Measurements from ENCODE around the gene SSH3.
A peak's percentile ranks its signal among the peaks of the same experiment; 100 is the strongest.

DNA sequence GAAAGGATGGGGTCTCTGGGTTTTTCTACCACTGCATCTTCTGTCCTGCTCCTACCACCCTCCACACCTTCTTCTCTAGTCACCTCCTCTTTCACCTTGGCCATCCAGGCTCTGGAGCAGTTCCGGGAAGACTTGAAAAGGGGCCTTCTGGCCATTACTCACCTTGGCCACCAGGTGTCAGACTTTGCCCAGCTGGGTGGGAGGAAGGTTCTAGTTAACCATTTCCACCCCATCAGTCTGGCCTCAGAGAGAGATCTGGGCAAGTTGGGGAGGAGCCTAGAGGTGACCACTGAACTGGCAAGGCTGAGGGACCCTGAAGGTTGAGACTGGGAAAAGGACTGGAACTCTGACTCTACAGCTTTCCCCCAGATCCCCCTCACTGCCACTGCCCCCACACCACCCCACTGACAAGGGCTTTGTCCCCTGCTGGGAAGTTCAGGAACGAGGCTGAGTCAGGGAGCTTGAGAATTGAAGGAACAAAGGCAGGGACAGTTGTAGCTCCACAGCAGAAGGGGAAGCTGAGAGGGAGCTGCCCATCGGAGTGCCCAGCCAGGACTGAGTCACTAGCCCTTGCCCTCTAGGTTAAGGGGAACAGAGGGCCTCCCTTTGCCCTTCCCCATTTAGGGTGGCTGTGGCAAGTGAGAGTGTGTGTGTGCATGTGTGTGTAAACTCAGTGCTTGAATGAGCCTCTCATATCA is 53.7 kb downstream of the SSH3 start:
- TF ChIP-seq, protein P1, sequence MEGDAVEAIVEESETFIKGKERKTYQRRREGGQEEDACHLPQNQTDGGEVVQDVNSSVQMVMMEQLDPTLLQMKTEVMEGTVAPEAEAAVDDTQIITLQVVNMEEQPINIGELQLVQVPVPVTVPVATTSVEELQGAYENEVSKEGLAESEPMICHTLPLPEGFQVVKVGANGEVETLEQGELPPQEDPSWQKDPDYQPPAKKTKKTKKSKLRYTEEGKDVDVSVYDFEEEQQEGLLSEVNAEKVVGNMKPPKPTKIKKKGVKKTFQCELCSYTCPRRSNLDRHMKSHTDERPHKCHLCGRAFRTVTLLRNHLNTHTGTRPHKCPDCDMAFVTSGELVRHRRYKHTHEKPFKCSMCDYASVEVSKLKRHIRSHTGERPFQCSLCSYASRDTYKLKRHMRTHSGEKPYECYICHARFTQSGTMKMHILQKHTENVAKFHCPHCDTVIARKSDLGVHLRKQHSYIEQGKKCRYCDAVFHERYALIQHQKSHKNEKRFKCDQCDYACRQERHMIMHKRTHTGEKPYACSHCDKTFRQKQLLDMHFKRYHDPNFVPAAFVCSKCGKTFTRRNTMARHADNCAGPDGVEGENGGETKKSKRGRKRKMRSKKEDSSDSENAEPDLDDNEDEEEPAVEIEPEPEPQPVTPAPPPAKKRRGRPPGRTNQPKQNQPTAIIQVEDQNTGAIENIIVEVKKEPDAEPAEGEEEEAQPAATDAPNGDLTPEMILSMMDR (IDR thresholded peaks at IDR 0.05), result peak; percentile 94
- TF ChIP-seq, protein P2, sequence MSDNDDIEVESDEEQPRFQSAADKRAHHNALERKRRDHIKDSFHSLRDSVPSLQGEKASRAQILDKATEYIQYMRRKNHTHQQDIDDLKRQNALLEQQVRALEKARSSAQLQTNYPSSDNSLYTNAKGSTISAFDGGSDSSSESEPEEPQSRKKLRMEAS (IDR thresholded peaks at IDR 0.05; ENCODE audit: low read depth), result no peak
- TF ChIP-seq RXRA (IDR thresholded peaks at IDR 0.05; ENCODE audit: borderline replicate concordance, low read depth) (no peak), TCF12 (IDR thresholded peaks at IDR 0.05) (no peak), EP300 (IDR thresholded peaks at IDR 0.05; ENCODE audit: borderline replicate concordance in 1 of 2, low read depth in 1 of 2, low read length in 1 of 2) (no peak), RAD21 (IDR thresholded peaks at IDR 0.05; ENCODE audit: low read length) (peak; percentile 93), FOXM1 (IDR thresholded peaks at IDR 0.05; ENCODE audit: low read depth) (no peak), EZH2phosphoT487 (IDR thresholded peaks at IDR 0.05; ENCODE audit: borderline replicate concordance, low read depth) (no peak), SIN3A (IDR thresholded peaks at IDR 0.05; ENCODE audit: borderline replicate concordance, low read depth, low read length) (no peak), TAF1 (IDR thresholded peaks at IDR 0.05; ENCODE audit: borderline replicate concordance, low read depth, low read length) (no peak), GABPA (IDR thresholded peaks at IDR 0.05; ENCODE audit: low read depth) (no peak)
